AML-193 (cell line): ENCODE results near the gene INSIG1.

Experiments
- DNase-seq, 2 experiments: peaks; one replicate each; lab custom pipeline; 2025; lab: John Stamatoyannopoulos, UW

INSIG1 gene

DNA sequence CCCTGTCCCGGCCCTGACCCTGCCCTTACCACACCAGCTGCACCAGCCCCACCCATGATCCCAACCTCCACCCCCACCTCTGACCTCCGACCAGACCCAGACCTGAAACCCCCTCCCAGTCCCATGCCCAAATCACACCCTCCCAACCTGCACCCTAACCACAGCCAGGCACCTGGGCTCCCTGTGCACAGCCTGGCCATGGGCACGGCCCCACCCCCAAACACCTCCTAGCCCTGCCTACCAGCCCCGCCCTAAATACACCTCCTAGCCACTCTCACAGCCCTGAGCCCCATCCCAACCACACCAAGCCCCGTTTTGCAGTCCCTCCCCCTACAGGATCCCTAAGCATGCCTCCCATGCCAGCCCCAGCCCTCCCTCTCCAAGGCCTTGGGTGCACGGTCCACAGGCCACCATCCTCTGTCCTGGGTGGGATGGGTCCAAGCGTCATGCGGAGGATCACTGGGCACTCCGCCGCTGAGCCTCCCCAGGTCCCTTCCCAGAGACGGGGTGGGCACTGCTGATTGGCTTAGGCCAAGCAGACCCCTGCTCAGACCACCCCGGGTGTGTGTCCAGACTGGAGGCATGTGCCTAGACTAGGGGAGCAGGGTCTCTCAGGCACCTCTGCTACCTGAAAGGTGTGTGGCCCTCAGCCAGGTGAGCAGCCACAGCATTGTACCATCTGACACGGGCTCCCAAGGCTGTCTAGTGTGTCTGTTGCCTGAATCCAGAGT, 30.1 kb downstream of the INSIG1 start:
- DNase-seq, result no peak

DNA sequence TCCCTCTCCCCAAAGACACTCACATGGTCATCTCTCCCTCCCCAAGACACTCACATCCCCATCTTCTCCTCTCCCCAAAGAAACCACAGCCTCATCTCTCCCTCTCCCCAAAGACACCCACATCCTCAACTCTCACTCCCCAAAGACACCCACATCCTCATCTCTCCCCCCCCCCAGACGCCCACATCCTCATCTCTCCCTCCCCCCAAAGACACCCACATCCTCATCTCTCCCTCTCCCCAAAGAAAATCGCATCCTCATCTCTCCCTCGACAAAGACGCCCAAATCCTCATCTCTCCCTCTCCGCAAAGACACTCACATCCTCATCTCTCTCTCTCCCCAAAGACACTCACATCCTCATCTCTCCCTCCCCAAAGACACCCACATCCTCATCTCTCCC, 31.5 kb downstream of the INSIG1 start:
- DNase-seq, result no peak

DNA sequence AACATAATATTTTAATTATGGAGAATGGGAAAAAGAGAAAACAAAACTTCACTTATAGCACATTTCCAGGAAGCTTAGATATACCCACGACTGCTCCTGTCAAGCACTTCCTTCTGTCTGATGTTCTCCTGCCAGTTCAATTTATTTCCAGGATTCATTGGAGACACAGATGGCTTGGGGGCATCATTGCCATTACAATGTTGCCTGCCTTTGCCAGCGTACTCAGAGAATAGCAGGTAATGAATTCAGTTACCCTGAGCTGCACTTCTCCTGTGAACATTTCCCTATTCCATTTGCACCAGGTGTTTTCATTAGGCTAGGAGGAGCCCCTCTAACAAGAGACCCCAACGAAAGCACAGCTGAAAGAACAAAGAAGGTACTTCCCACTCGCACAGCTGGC, 33.7 kb downstream of the INSIG1 start:
- DNase-seq, result no peak

DNA sequence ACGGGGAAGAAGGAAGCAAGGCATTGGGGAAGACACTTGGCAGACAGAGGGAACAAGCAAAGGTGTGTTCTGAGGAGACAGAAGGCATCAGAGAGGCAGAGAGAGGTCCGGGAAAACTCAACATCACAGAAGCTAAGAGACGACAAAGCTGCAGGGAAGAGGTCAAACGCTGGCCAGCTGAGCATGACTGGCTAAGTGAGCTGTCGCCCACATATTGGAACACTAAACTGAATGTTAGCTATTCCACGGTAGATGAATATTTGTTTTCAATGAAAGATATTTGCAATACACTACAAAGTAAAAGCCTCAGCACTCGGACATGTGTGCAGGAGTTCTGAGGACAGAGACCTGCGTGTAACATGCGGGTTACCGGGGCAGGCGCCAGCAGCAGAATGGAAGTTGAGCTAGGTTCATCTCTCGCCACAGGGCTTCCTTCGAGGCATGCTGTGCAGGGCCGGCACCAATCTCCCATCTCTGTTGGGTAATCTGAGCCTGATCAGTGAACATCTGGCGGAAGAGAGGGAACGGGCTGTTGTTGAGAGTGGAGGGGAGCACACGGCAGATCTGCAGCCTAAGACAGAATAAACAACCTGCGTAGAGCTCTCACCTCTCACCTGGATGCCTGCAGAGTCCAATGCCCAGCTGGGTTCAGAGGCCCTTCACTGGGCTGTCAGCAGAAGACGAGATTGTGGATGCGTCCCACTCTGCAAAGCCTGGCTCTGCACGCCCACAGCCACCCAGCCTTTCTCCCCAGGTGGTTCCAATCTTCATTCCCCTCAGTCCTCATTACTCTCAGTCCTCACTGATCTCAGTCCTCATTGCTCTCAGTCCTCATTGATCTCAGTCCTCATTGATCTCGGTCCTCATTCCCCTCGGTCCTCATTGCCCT, 35.9 kb downstream of the INSIG1 start:
- DNase-seq, result no peak

DNA sequence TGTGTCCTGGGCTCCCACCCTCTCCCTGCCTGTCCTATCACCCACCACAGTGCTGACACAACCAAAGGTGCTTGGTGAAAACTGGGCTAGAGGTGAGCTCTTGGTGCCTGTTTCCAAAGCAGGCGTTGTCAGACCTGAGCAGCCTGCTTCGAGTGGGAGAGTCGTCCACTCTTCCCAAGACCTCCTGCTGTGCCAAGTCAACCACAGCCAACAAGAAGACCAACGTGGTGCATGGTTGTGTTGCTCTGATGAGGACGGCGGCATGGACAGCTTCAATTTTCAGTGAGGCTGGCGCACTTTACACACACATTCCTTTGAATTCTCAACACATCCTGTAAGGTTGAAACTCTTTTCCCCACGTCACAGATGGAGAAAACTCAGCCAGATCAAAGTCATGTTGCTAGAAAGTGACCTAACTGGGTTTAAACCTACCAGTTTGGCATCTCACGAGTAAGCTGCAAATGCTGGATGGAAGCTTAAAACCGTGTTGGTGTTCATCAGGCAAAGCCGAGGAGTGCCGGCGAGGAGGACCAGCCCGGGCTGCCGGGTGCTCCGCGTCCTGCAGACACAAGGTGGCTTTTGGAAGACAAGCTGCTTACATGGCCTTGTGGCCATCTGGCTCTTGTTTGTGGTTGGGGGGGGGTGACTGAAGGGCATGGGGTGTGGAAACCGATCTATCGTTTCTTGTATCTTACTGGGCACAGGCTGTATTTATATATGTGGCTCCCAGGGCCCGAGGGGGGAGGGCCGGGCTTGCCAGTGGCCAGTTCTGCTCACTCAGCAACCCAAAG, 39.3 kb downstream of the INSIG1 start:
- DNase-seq, result no peak

DNA sequence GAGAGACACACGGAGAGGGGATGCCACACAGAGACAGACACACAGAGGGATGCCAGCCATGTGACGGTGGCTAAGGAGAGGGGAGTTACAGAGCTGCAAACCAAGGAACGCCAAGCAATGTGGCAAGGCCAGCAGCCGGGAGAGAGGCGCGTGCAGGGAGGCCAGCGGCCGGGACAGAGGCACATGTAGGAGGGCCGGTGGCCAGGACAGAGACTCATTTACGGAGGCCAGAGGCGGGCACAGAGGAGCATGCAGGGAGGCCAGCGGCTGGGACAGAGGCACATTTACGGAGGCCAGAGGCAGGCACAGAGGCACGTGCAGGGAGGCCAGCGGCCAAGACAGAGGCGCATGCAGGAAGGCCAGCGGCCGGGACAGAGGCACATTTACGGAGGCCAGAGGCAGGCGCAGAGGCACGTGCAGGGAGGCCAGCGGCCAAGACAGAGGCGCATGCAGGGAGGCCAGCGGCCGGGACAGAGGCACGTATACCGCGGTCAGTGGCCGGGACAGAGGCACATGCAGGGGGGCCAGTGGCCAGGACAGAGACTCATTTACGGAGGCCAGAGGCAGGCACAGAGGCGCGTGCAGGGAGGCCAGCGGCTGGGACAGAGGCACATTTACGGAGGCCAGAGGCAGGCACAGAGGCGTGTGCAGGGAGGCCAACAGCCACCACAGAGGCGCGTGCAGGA, 40.4 kb downstream of the INSIG1 start:
- no peak for DNase-seq

DNA sequence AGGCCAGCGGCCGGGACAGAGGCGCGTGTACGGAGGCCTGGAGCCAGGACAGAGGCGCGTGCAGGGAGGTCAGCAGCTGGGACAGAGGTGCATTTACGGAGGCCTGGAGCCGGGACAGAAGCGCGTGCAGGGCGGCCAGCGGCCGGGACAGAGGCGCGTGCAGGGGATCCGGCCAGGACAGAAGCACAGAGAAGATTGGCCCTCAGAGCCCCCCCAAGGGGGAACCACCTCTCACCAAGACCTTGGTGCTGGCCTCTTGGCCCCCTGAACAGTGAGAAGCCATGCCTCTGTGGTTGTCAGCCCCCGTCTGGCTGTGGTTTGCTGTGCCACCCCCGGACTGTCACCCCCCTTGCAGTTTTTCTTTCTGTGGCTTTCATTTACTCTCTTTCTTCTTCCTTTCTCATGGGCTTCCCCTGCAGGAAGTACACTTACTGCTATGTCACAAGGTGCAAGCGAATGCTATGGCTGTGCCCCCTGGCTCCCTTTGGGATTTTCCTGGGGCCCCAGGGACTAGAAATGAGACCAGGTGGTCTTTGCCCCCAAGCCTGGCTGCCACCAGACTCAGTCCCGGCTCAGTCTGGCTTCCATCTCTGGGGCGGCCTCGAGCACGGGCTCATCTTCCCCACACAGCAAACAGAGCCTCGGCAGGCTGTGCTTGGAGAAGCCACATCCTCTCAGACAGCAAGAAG, 41.1 kb downstream of the INSIG1 start:
- DNase-seq, result no peak

DNA sequence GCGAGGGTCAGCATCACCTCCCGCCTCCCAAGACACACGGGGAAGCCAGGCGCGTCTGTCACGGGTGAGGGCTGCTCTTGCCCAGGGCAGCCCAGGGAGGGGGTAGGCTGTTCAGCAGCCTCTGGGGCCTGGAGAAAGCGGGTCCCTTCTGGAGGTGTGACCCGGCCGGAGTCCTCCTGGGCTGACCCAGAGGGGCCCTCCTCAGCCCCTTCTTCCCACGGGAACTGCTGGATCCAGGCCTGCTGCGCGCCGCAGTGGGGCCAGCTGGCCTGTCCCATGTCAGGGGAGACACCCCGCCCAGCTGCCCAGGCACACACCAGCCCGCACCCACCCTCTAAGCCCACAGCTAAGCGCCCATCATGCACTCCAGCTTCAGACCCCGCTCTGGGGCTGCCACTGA, 41.8 kb downstream of the INSIG1 start:
- DNase-seq, result no peak

DNA sequence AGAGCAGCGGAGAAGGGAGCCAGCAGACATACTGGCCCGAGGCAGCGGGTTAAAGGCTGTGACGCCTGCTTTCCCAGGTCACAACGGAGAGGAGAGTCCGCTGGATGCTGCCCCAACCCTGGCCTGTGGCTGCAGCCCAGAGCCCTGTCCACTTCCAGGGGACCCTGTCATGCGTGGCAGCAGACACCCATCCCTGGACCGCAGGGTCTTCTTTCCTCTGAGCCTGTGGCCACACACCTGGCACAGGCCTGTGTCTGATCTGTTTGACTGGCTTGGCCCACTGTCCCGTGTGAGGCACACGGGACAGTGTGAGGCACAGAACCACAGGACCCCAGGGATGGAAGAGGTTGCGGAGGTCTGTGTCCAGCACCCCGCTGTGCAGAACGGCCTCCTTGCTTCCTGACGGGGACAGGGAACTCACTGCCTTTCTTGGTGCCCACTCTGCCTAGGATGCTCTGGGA, 42.4 kb downstream of the INSIG1 start:
- DNase-seq, result no peak

DNA sequence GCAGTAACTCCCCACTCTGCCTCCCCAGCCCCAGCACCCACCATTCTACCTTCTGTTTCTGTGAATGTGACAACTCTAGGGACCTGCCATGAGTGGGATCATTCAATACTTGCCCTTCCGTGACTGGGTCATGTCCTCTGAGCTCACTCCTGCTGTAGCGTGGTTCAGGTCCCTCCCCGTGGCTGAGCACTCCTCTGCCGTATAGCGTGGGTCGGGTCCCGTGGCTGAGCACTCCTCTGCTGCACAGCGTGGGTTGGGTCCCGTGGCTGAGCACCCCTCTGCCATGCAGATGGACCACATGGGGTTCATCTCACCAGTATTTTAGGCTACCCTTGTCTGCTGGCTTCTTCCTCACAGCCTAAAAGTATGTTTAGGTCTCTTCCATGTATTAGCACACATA, 43.0 kb downstream of the INSIG1 start:
- DNase-seq, result no peak

DNA sequence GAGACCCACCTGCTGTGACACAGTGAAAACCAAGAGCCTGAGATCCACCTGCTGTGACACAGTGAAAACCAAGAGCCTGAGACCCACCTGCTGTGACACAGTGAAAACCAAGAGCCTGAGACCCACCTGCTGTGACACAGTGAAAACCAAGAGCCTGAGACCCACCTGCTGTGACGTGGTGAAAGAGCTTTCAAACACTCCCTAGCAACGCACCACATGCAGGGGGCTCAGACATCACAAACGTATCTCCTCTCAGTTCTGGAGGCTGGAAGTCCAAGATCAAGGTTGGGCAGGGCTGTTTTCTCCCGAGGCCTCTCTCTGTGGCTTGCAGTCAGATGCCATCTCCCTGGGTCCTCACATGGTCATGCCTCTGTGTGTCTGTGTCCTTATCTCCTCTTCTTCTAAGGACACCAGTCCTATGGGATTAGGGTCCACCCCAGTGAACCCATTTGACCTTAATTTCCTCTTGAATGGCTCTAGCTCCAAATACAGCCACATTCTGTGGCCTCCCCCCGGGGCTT, 43.8 kb downstream of the INSIG1 start:
- DNase-seq, result no peak

DNA sequence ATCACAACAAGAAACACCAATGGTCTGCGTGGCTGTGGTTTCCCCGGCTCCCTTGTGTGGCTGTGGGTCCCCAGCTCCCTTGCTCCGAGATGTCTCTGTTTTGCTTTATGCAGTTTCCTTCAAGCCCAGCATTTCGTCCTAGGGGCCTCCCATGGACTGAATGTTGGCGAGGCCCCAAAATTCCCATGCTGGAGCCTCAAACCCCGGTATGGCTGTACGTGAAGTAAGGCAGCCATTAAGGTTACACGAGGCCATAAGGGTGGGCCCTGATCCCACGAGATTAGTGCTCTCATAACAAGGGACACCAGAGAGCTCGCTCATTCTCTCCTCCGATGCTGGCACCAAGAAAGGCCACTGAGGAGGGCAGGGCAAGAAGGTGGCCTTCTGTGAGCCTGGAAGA, 44.6 kb downstream of the INSIG1 start:
- DNase-seq, result no peak

DNA sequence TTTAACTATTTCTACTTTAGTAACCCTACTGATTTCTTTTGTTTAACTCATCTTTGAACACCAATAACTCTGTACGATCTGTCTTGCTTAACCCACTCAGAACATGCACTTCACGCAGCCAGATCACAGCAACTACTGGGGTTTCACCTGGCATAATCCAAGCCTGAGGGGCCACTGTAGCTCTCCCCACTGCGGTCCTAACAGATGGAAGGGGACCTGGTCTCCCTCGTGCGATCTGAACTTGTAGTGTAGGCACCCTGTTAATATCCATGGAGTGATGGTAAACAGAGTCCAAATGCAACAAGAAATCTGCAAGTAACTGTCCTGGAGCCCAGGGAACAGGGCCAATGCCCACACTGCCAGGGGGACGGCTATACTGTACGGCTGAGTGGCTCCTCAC, 45.5 kb downstream of the INSIG1 start:
- no peak for DNase-seq

DNA sequence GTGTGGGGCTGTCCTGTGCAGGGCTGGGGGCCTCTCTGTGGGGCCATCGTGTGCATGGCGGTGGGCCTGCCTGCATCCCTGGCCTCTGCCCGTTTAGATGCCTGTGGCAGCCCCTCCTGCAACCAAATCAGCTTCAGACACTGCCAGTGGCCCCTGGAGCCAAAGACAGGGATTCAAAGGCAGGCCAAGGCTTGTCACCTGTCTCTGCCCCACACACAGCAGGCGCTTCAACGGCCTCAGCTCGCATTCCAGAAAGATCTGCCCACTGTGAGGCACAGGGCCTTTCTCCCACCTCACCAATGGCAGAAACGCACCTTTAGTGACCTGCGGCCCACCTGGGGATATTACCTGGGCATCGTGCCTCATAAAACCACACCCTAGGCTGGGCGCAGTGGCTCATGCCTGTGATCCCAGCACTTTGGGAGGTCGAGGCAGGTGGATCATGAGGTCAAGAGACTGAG, 46.0 kb downstream of the INSIG1 start:
- DNase-seq, result no peak

DNA sequence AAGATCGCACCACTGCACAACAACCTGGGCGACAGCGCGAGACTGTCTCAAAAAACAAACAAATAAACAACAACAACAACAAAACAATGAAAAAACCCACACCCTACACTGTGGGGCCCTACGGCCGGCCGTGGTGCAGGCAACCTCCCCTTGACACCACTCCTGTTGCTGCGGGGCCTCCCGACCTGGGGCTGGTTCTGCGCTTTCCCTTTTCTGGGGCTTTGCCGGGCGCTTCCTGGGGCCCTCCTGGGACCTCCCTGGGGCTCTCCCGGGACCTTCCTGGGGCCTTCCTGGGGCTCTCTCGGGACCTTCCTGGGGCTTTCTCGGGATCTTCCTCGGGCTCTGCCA, 46.6 kb downstream of the INSIG1 start:
- DNase-seq, result no peak

DNA sequence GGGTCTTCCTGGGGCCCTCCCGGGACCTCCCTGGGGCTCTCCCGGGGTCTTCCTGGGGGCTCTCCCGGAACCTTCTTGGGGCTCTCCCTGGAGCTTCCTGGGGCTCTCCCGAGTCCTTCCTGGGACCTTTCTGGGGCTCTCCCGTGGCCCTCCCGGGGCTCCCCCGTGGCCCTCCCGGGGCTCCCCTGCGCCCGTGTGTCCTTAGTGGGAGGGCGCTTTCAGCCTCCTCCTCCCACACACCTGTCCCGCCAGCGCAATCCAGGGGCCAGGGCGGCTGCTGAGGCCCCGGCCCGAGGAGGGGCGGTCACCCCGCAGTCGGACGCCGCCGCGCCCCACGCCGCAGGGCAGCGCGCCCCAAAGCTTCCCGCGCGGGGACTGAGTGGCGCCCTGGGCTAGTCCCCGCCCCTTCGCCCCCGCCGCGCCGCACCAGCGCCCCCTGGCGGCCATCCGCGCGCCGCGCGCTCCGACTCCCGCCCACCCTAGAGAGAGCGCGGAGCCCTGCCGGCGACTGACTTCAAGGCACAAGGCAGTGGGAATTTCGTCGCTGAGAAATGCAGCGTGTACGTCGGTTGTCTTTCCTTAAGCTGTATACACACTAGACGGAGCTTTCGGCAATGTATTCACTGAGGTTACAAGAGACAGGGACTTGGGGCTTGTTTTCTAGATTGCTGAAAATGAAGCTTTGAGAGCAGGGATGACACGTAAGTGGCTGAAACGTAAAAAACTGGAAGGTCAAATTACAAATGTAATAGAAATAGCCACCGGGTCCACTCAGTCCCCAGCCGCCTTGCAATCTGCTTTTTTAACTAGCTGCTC, 47.1 kb downstream of the INSIG1 start:
- DNase-seq, result peak; percentile 61 to 65

DNA sequence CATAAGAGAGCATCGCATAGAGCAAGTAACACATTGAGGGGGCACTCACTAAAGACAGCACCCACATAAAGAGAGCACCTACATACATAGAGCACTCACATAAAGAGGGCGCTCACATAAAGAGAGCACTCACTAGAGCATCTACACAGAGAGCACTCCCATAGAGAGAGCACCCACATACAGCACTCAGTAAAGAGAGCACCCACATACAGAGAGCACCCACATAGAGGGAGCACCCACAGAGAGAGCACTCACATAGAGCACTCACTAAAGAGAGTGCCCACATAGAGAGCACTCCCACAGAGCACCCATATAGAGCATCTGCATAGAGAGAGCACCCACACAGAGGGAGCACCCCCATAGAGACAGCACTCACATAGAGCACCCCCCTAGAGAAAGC, 47.8 kb downstream of the INSIG1 start:
- no peak for DNase-seq

DNA sequence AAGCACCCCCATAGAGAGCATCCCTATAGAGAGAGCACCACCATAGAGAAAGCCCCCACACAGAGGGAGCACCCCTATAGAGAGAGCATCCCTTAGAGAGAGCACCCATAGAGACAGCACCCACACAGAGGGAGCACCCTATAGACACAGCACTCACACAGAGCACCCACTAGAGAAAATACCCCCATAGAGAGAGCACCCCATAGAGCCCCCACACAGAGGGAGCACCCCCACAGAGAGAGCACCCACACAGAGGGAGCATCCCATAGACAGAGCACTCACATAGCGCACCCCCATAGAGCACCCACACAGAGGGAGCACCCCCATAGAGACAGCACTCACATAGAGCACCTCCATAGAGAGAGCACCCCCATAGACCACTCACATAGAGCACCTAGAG, 48.6 kb downstream of the INSIG1 start:
- no peak for DNase-seq

DNA sequence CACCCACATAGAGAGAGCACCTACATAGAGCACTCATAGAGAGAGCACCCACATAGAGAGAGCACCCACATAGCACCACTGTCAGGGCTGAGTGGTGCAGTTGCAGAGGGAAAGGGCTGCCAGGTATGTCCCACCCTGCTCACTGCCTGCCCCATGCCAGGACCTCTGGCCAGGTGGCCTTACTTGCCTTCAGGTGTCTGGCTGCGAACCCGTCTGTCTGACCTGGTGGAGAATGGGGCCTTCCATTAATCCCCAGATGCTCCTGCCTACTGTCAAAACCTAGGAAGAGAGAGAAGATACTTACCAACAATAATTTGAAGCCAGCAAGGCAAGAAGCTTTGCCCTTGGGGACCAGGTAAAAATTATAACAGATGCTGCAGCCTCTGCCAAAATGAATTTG, 51.1 kb downstream of the INSIG1 start:
- no peak for DNase-seq
